ENCODE measurements around the gene TSPAN31.

Gene TSPAN31

DNA sequence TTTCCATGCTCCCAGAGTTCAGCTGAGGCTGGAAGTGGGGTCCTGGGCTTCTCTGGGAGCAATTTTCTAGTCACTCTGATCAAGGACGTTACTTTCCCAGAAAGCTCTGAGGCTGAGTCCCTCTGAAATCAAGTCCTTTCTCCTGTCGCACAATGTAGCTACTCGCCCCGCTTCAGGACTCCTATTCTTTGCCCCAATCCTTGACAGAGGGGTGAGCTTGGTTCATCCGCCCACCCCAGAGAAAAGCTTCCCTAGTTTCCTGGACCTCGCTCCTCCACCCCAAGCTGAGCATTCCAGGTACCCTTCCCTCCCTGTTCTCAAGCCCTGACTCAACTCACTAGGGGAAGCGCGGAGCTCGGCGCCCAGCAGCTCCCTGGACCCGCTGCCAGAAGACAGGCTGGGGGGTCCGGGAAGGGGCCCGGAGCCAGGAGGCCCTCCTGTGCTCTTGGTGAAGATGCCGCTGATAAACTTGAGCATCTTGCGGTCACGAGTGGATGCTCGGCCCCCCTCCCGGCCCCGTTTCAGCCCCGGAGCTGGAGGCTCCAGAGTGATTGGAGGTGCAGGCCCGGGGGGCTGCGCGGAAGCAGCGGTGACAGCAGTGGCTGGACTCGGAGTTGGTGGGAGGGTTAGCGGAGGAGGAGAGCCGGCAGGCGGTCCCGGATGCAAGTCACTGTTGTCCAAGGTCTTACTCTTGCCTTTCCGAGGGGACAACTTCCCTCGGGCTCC is 7.9 kb upstream of the TSPAN31 start:
- no peak for DNase-seq

GRCh38 chr12:57737467-57738460 is 7.1 kb upstream of the TSPAN31 start:
- no peak for DNase-seq

- DNase-seq = no peak
Observed at GRCh38 chr12:57738661-57739237, 6.1 kb upstream of the TSPAN31 start, which contains the start of gene AGAP2. Gene AGAP2, minus strand, starts transcription at chr12:57738742. Its CDS starts 496 bp downstream, at chr12:57738246.

- no peak for DNase-seq
Observed at GRCh38 chr12:57739387-57739786, 5.5 kb upstream of the TSPAN31 start.

DNA sequence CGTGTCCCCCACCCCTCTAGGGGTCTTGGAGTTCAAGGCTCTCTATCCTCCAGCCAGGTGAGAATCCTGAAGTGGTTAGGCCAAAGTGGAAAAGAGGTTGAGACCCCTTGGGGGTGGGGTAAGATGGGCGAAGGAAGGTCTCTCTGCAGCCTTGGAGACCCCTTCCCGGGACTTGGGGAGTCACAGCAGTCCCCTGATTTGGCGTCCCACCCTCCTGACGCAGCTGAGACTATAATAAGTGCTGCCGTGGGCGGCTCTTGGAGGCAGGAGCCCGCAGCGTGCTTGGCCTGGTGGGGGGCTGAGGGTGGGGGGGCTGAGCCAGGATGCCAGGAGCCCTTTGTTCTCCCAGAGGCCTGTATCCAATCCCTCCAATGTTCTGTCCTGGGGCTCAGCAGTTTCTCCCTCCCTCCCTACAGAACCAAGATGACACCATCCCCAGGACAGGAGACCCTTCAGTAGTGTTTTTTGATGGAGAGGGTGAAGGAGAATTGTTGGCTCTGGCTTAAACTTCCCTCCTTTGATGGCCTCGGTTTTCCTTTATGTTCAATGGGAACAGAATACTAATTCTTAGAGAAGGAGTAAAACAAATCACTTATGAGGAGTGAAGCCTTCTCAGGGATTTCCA is 4.8 kb upstream of the TSPAN31 start:
- no peak for DNase-seq

DNA sequence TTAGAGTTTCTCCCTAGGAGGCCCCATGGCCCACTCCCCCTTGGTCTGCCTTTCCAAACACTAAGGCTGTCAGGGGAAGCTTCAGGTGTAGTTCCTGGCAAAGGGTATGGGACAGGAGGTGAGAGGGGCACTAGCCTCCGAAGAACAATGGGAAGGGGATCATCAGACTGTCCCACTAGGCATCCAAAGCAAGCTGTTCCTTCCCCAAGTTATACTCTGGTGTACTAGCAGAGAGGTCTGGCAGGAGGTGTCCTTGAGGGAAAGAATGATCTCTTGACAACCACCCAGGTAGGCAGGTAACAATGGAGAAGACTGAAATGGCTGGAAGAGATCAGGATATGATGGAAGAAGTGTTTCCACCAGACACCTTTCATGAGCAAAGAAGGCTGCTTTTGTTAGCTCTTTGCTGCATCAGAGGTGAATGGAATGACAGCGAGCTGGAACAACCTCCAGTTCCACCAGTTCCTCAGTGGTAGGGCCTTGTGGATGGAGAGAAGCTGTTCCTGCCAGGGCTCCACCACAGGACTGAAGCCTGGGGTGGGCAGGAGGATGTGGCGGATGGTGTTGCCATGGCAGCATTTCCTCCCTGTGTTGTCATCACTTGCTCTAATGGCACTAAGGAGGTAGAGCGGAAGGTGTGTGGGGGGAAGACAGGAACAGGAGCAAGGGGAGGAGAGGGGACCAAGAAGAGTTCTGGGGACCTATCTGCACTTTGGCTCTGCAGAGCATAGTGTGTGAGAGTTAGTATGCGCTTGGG is 4.0 kb upstream of the TSPAN31 start:
- DNase-seq = no peak

DNA sequence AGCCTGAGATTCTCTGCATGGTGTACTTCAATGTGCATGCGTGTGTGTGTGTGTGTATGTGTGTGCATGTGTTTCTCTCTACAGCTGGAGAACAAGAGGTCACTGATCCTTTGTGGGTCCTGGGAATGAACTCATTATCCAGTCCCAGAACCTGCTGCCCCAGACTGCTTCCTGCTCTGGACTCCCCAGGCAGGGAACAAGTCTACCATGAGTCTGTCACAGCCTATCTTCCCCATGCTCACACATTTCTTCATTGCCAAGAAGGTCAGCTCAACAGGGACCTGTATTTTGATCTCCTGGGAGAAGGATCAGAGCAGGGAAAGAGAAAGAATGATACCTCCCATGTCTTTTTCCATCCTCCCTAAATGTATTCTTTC is 3.4 kb upstream of the TSPAN31 start:
- no peak for DNase-seq

- no peak for DNase-seq
Observed at GRCh38 chr12:57741844-57742738, 2.7 kb upstream of the TSPAN31 start.

DNA sequence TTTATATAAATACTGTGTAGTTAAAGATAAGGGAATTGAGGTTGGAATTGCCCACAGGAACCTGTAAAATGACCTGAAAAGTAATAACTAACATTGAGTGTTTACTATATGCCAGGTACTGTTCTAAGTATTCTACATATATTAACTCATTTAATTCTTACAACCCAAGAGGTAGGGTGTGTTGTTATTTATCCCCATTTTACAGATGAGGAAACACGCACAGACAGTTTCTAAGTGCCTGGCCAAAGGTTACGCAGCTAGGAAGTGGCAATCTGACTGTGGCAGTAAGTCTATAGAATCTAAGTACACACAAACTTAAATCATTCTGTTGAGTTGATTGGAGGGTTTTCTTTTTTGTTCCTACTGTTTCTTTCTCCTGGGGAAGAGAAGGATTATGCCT is 1.1 kb upstream of the TSPAN31 start:
- DNase-seq = no peak

- DNase-seq = no peak
Observed at GRCh38 chr12:57744194-57744776, 554 bp upstream of the TSPAN31 start.

DNA sequence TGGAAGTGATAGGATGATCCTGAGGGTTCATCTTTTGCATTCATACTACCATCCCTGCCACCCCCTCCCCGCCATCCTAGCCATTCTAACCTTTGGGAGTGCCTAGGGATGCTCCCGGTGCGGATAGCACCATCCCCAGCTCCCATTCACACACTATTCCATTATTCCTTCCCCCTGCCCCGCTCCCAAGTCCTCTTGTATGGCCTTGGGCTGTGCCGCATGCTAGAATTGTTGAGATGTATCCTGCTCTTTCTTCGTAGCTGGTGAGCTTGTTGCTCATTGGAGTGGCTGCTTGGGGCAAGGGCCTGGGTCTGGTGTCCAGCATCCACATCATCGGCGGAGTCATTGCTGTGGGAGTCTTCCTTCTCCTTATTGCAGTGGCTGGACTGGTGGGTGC is 644 bp downstream of the TSPAN31 start:
- no peak for DNase-seq

- no peak for DNase-seq
Observed at GRCh38 chr12:57746025-57746424, 1.2 kb downstream of the TSPAN31 start.

DNA sequence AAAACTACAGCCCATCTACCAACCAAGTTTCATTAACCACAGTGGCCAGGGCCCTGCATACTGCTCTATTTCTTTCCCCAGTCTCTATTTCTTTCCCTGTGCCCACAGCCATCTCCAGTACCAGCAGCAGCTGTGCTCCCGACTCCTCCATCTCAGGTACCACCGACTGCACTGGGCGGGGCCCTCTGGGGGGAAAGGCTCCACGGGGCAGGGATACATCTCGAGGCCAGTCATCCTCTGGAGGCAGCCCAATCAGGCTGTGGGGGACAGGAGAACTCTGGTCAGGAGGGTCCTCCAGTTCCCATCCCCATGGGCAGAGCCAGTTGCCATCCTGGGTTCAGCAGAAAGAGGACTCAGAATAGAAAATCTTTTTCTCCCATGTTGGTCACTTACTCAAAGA is 4.2 kb downstream of the TSPAN31 start:
- DNase-seq = no peak

GRCh38 chr12:57750561-57751431 is 6.0 kb downstream of the TSPAN31 start:
- DNase-seq = no peak

GRCh38 chr12:57751432-57751787 is 6.6 kb downstream of the TSPAN31 start:
- no peak for DNase-seq

DNA sequence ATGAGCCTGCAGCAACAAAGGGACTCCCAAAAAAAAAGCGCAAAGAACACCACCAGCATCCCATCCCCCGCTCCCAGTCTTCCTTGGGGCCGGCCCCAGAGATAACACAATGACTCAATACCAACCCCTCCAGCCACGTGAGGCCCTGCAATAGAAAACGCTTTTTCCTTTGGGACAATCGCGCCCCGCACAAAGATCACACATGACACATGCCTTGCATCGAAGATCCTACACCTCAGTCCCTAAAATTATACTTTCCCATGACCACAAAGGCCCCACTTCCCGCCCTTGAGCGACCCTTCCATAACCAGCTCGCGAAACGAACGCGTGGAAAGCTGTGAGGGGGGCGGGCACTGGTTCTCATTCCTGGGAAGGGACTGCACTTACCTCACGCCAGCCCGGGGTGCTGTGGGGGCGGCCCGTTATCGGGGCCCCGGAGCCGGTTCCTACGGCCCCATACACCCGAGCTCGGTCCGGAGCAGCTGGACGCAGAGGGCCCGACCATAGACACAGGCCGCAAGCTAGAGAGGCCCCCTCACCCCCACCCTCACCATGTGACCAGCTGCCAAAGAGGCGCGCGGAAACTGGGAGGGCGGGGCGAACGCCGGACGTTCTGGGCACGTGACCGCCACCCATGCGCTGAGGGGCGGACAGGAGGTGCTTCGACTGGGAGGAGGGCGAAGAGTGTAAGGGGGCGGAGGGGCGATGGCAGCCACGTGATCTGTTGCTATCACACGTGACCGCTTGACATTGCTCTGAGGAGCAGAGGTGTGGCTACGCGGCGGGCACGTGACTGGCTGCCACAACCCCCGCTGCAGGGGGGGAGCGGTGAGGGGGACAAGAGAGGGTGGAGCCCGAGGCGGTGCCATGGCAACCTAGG is 7.2 kb downstream of the TSPAN31 start, which contains the start of gene CDK4:
Gene CDK4 (minus strand): TSS at position 523 of the 880 bp plus-strand sequence. CDS start 593 bp downstream, outside the sequence.
- DNase-seq = peak; percentile 95

DNA sequence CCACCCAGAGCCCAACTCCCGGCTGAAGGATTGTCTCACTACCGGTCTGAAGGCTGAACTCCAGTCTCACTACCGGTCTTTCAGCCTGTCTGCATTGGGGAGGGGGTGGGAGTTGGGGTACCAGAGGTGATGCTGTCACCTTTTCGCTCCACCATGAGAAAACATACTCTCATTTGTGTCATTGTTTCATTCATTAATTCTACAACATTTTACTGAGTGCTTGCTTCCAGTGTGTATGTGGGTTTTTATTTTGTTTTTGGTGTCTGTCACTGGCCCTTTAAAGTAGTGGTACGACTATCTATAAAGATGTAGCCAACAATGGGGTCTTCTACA is 7.8 kb downstream of the TSPAN31 start:
- no peak for DNase-seq

DNA sequence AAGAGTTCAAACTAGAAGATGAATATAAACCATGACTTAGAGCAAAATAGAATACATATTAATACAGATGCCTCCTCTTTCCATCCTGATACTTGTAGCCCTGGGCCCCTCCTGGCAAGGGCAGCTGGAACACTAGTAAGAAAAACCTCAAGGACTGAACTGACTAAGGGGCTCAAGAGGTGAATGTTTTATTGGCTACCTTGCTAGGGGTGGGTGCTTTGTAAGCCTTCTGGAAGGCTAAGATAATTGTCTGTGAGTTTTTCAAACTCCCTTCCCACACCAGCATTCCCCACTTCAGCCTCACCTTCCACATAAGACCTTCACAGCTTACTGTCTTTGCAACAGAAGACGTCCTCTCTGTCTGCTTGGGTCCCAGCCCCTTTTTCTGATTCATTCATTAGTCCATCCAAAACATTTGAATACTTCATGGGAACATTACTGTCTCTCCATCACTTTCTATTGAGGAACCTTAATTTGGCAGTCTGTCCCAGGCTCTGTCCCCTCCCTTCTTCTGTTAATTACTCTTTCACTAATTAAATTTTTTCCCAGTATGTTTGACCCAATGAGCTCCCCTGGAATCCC is 9.0 kb downstream of the TSPAN31 start:
- no peak for DNase-seq

All from NCI-H524 treated with DMSO at 0.1 percent for 48 hours (cell line).